Nephron progenitor cell (in vitro differentiated cells): Measurements from ENCODE around the gene YEATS2.

Experiments
- DNase-seq: peaks from one replicate; pipeline ENCODE4 v3.0.0; 2021
- H3K27ac Mint-ChIP-seq: 2 replicates; pipeline ENCODE4 v1.8.0; 2021; ENCODE audit warnings: mild to moderate bottlenecking, moderate library complexity, mixed read lengths
- H3K27me3 Mint-ChIP-seq: 2 replicates; pipeline ENCODE4 v1.8.0; 2021; ENCODE audit warnings: mild to moderate bottlenecking, low read depth, mixed read lengths; ENCODE audit not compliant: poor library complexity
- H3K36me3 Mint-ChIP-seq: 2 replicates; pipeline ENCODE4 v1.8.0; 2021; ENCODE audit warnings: low read depth, mixed read lengths
- H3K4me1 Mint-ChIP-seq: 2 replicates; pipeline ENCODE4 v1.8.0; 2021; ENCODE audit warnings: mixed read lengths
- H3K4me3 Mint-ChIP-seq: 2 replicates; pipeline ENCODE4 v1.8.0; 2021; ENCODE audit warnings: mild to moderate bottlenecking, moderate library complexity, mixed read lengths
- H3K9me3 Mint-ChIP-seq: 2 replicates; pipeline ENCODE4 v1.8.0; 2021; ENCODE audit warnings: mild to moderate bottlenecking, moderate library complexity, mixed read lengths
- TF ChIP-seq, protein P1 (sequence below): fragments of 200-600 bp; sonication (generic); IDR thresholded peaks from 2 replicates; pipeline ENCODE4 v1.5.0; 2021; ENCODE audit warnings: antibody characterized with exemption

Gene YEATS2

GRCh38 chr3:183833516-183833915 is 135.9 kb downstream of the YEATS2 start:
- Mint-ChIP-seq H3K4me1 (no peaks in the 10 kb centered on the region), H3K27ac (no peak overlapping the region), H3K9me3 (no peaks in the 10 kb centered on the region), H3K36me3 (peaks cover 62% of the 10 kb centered on the region), H3K4me3 (no peak overlapping the region), H3K27me3 (peaks cover 3% of the 10 kb centered on the region)
- TF ChIP-seq, protein P1, sequence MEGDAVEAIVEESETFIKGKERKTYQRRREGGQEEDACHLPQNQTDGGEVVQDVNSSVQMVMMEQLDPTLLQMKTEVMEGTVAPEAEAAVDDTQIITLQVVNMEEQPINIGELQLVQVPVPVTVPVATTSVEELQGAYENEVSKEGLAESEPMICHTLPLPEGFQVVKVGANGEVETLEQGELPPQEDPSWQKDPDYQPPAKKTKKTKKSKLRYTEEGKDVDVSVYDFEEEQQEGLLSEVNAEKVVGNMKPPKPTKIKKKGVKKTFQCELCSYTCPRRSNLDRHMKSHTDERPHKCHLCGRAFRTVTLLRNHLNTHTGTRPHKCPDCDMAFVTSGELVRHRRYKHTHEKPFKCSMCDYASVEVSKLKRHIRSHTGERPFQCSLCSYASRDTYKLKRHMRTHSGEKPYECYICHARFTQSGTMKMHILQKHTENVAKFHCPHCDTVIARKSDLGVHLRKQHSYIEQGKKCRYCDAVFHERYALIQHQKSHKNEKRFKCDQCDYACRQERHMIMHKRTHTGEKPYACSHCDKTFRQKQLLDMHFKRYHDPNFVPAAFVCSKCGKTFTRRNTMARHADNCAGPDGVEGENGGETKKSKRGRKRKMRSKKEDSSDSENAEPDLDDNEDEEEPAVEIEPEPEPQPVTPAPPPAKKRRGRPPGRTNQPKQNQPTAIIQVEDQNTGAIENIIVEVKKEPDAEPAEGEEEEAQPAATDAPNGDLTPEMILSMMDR: no peak
- no peak for DNase-seq

DNA sequence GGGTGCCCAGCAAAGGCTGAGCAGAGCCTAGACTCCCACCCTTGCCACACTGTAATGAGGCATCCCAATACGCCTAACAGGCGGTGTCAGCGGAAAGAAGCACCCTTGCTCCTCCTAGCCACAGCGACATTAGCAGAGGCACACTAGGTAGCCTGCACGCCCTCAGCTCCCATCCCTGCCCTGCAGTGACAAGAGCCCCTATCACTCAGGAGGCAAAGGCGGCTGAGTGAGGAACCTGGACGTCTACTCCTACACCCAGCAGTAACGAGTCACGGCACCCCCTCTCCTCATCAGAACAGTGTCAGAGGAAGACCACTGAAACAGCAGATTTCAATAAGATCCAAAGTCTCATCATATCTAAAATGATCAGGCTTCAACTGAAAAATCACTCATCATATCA is 139.8 kb downstream of the YEATS2 start:
- no peak overlapping the region for H3K4me3 Mint-ChIP-seq
- H3K4me1 Mint-ChIP-seq: no peaks in the 10 kb centered on the region
- H3K27ac Mint-ChIP-seq: peak overlapping the region; percentile 95
- DNase-seq: no peak
- no peaks in the 10 kb centered on the region for H3K27me3 Mint-ChIP-seq
- H3K9me3 Mint-ChIP-seq: no peaks in the 10 kb centered on the region
- TF ChIP-seq, protein P1: no peak
- H3K36me3 Mint-ChIP-seq: peaks cover 69% of the 10 kb centered on the region

DNA sequence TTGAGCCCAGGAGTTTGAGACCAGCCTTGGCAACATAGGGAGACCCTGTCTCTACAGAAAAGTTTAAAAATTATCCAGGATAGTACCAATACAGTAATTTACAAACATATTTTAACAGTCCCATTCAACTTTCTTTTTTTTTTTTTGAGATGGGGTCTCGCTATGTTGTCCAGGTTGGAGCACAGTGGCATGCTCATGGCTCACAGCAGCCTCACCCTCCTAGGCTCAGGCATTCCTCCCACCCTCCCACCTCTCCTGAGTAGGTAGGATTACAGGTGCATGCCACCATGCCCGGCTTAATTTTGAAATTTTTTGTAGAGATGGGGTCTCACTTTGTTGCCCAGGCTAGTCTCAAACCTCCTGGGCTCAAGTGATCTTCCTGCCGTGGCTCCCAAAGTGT is 140.3 kb downstream of the YEATS2 start:
- DNase-seq: no peak
- no peaks in the 10 kb centered on the region for H3K27me3 Mint-ChIP-seq
- no peaks in the 10 kb centered on the region for H3K4me1 Mint-ChIP-seq
- H3K9me3 Mint-ChIP-seq: no peaks in the 10 kb centered on the region
- peaks cover 64% of the 10 kb centered on the region for H3K36me3 Mint-ChIP-seq
- no peak overlapping the region for H3K27ac Mint-ChIP-seq
- TF ChIP-seq, protein P1: no peak
- no peak overlapping the region for H3K4me3 Mint-ChIP-seq

DNA sequence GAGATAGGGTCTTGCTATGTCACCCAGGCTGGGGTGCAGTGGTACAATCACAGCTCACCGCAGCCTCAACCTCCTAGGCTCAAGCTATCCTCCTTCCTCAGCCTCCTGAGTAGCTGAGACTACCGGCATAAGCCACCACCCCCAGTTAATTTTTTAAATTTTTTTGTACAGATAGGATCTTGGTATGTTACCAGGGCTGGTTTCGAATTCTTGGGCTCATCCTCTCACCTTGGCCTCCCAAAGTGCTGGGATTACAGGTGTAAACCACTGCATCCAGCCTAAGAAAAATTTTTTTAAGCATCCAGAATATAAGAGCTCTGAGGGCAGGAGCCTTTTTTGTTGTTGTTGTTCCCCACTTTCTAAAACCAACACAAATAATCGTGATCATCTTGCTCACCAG is 142.2 kb downstream of the YEATS2 start:
- no peak for DNase-seq
- Mint-ChIP-seq H3K4me1 (no peaks in the 10 kb centered on the region), H3K27me3 (no peaks in the 10 kb centered on the region), H3K36me3 (peaks cover 55% of the 10 kb centered on the region), H3K4me3 (no peak overlapping the region), H3K27ac (no peak overlapping the region), H3K9me3 (no peaks in the 10 kb centered on the region)
- TF ChIP-seq, protein P1: no peak

- H3K27ac Mint-ChIP-seq: no peak overlapping the region
- H3K4me3 Mint-ChIP-seq: no peak overlapping the region
- DNase-seq: no peak
- TF ChIP-seq, protein P1: no peak
- no peaks in the 10 kb centered on the region for H3K27me3 Mint-ChIP-seq
- H3K9me3 Mint-ChIP-seq: no peaks in the 10 kb centered on the region
- H3K36me3 Mint-ChIP-seq: peaks cover 61% of the 10 kb centered on the region
- no peaks in the 10 kb centered on the region for H3K4me1 Mint-ChIP-seq
Measured at GRCh38 chr3:183844606-183845005, 147.0 kb downstream of the YEATS2 start.

DNA sequence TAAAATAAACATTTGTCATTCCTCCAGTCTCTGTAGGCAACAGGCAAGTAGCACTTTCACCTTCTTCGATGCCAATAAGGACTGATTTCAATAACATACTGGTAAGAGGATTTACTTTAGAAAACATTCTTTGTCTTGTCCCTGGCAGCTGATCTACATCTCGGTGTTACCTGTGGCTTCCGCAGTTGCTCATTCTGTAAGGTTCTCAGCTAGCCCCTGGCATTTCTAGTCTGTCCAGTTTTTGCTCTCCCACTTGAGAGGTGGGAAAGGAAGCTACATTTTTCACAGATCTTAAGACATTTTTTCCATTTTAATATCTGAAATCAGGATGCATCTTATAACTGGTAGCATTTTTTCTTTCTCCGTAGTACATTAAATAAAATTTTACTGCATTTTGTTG is 147.5 kb downstream of the YEATS2 start:
- no peak overlapping the region for H3K4me3 Mint-ChIP-seq
- peaks cover 61% of the 10 kb centered on the region for H3K36me3 Mint-ChIP-seq
- no peaks in the 10 kb centered on the region for H3K4me1 Mint-ChIP-seq
- H3K27me3 Mint-ChIP-seq: no peaks in the 10 kb centered on the region
- TF ChIP-seq, protein P1: no peak
- H3K9me3 Mint-ChIP-seq: no peaks in the 10 kb centered on the region
- H3K27ac Mint-ChIP-seq: no peak overlapping the region
- no peak for DNase-seq
